Measurements from ENCODE around the gene FOXL2.
"Not testable (repeated sequence)": the region's sequence is repeated elsewhere in the genome, so short reads cannot be mapped to it uniquely, and the experiment has no call there.

Gene FOXL2

DNA sequence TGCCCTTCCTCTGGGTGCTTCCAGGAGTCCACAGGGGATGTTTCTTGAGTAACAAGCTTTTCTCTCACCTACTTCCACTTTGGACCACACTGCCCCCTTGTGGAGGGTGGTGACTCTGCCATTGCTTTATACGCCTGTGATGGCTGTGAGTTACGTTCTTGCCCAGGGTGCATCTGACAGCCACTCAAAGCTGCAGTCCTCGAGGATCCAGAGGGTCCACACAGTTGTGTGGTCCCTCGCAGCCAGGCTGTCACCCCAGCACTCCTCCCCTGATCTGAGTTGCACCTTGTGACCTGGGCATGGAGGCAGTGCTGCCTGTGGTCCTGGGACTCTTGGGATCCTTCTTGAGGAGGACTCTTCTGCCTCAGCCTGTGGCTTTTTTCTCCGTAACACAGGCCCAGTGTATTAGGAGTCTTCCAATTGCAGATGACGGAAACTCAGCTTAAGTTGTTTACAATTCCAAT, 23.4 kb downstream of the FOXL2 start:
- no peak for FAIRE-seq
- TF ChIP-seq, protein P1, sequence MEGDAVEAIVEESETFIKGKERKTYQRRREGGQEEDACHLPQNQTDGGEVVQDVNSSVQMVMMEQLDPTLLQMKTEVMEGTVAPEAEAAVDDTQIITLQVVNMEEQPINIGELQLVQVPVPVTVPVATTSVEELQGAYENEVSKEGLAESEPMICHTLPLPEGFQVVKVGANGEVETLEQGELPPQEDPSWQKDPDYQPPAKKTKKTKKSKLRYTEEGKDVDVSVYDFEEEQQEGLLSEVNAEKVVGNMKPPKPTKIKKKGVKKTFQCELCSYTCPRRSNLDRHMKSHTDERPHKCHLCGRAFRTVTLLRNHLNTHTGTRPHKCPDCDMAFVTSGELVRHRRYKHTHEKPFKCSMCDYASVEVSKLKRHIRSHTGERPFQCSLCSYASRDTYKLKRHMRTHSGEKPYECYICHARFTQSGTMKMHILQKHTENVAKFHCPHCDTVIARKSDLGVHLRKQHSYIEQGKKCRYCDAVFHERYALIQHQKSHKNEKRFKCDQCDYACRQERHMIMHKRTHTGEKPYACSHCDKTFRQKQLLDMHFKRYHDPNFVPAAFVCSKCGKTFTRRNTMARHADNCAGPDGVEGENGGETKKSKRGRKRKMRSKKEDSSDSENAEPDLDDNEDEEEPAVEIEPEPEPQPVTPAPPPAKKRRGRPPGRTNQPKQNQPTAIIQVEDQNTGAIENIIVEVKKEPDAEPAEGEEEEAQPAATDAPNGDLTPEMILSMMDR (IDR thresholded peaks at IDR 0.05; ENCODE audit: insufficient read depth, missing control alignments), result peak; percentile 91
- peak; percentile 57 for DNase-seq (ENCODE audit: insufficient read length, low spot score)

DNA sequence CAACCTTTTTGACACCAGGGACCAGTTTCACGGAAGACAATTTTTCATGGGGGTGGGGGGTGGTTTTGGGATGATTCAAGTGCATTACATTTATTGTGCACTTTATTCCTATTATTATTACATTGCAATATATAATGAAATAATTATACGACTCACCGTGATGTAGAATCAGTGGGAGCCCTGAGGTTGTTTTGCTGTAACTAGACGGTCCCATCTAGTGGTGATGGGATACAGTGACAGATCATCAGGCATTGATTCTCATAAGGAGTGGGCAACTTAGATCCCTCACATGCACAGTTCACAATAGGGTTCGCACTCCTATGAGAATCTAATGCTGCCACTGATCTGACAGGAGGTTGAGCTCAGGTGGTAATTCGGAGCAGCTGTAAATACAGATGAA, 24.5 kb downstream of the FOXL2 start:
- DNase-seq (ENCODE audit: insufficient read length, low spot score); FAIRE-seq: not testable (repeated sequence)

DNA sequence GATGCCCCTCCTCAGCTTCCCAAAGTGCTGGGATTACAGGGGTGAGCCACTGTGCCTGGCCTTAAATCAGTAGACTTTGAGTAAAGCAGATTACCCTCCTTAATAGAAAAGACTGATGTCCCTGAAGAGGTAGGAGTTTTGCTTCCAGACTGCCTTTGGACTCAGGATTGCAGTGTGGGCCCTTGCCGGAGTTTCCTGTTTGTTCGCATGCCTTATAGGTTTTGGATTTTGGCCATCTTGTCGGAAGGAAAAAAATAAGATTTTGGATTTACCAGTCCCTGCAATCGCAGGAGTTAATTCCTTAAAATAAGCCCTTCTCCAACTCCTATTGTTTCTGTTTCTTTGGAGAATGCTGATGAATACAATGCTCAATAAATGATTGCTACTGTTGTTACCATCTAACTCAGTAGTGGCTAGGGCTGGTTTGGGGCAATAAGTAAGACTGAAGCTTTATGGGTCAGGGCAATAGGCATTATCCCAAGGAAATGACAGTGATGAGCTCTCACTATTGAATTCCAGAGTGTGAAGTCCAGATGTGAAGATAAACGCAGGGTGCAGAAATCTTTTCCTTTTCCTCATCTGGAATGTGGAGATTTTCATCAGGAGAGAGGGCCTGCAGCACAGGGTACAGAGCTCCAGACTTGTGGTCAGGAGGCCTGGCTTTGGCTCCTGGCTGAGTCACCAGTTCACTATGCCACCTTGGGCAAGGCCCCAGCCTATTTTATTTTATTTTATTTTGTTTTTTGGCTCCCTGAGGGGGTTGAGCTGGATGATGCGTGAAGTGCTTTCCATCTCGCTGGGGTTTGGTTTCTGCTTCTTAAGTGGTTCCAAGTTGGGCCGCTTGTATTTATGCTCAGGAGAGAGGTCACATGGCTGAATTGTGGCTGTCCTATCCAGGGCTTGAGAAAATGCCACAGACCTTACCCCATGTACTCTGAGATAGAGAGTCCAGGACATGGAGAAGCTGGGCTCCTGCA, 25.3 kb downstream of the FOXL2 start:
- DNase-seq (ENCODE audit: insufficient read length, low spot score) (no peak), FAIRE-seq (no peak)
- TF ChIP-seq, protein P1 (IDR thresholded peaks at IDR 0.05; ENCODE audit: insufficient read depth, missing control alignments), result no peak

DNA sequence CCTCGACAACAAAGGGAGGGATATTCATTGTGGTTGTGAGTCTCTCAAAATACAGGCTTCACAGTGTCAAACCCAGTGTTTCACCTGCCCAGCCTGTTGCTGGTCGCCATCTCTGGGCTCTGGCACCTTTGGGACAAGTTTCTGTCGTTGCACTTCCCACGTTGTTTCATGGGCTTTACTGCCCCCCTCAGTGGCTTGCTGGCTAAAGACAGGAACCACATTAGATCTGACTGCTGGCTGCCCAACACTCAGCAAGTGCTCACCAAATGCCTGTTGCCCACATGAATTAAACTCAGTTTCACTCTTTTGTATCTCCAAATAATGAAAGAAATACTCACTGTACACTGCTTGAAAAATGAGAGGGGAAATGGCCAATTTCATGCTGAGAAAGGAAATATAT, 27.6 kb downstream of the FOXL2 start:
- TF ChIP-seq, protein P1 (IDR thresholded peaks at IDR 0.05; ENCODE audit: insufficient read depth, missing control alignments), result no peak
- DNase-seq (ENCODE audit: insufficient read length, low spot score) (no peak), FAIRE-seq (no peak)

DNA sequence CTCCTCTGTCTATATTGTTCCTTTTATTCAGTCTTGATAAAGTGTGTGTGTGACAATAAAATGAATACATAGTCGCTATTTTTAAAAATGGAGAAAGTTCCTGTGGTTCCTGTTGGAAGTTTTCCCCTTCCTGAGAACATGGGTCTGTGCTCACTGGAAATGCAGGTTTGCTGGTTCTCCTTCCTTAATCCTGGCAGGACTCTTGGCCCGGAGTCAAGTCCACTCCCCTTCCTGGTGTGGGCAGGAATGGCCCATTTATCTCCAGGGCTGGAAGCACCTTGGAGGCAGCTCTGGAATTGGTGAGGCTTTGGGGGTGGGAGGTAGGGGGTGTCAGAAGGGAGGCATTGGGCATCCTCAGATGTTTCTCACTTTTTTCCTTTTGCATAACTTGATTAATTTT, 30.1 kb downstream of the FOXL2 start:
- DNase-seq (ENCODE audit: insufficient read length, low spot score) (no peak), FAIRE-seq (no peak)
- TF ChIP-seq, protein P1 (IDR thresholded peaks at IDR 0.05; ENCODE audit: insufficient read depth, missing control alignments), result no peak

DNA sequence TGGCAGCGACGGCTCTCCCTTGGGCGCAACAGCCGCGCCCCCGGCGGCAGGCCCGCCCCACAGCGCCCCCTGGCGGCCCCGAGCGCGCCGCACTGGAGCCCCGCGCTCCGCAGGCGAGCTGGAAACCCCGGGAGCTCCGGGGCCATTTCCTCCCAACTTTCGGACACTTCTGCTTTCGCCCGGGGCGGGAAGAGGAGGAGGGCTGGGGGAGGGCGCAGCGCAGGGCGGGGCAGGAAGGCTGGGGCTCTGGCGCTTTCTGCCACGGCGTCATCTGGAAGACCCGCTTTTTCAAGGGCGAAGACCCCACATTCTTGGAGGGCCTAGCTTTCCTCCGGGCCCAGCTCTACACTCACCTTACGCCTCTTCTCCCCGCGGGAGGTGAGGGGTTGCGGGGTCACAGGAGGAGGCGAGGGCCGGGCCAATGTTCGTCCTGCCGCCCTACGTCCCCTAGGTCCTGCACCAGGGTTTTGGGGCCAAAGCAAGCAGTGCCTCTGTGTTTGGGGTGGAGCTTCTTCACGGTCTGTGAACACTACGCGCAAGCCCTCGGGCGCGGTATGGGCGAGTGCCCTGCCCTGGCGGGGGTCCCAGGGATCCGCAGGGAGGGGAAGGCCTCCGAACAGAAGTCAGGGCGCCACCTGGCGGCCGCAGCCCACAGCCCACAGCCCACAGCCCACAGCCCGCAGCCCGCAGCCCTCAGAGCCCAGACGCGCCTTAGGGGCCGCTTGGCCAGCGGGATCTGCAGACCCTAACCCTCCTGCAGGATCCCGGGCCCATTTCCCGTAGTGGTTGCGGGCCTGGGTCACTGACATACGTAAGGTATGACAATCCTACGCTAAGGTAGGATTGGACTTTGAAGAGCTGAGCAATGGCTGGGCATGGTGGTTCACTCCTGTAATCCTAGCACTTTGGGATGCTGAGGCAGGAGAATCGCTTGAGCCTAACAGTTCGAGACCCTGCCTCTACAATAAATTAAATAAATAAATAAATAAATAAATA, 31.1 kb downstream of the FOXL2 start:
- TF ChIP-seq, protein P1 (IDR thresholded peaks at IDR 0.05; ENCODE audit: insufficient read depth, missing control alignments), result peak; percentile 68
- DNase-seq (ENCODE audit: insufficient read length, low spot score), result peak; percentile 79
- FAIRE-seq, result no peak

DNA sequence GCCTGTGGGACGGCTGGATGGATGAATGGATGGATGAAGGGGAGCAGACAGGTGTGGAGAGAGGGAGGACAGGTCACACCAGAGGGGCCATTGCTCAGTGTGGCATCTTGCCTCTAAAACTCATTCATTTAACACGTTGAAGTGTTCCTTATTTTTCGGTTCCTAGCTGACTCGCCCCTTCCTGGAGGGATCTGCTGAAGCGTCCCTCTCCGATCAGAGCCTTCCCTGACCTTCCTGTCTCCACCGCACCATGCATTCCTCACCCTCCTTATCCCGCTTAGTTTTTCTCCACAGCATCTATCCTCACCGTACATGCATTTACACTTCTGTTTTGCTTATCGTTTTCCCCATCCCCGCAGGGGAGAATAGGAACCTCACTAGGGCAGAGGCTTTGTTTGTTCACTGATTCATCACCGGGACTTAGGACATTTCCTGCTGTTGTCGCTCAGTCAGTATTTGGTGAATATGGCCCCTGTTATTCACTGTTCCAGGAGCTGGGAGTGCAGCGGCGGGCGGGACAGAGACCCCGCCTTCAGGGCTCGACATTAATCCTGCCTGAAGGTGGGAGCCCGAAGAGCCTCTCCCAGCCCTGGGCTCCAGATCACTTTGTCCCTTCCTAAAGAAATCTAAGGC, 32.0 kb downstream of the FOXL2 start:
- TF ChIP-seq, protein P1 (IDR thresholded peaks at IDR 0.05; ENCODE audit: insufficient read depth, missing control alignments), result no peak
- FAIRE-seq (no peak), DNase-seq (ENCODE audit: insufficient read length, low spot score) (no peak)
